CD4-positive, alpha-beta T cell (primary cell): ENCODE results near the gene ARL13A. TPM values are rescaled to one million over a fixed set of nuclear protein-coding genes. Genes with fewer than 3 reads are reported as not detected.

ENCODE experiments used
- ATAC-seq: fragments of 200-7000 bp; cut with Tn5 transposase; one replicate; pipeline ENCODE4 v1.10.0; 2022; ENCODE audit warnings: mild to moderate bottlenecking; ENCODE audit not compliant: poor library complexity
- CTCF ChIA-PET: fragments of 350-600 bp; sonication (Branson Sonifier 250); formaldehyde crosslinking; loops from one replicate; lab custom pipeline; 2021; ENCODE audit warnings: antibody characterized with exemption, inconsistent platforms; lab: Charles Lee
- POLR2A ChIA-PET: fragments of 350-600 bp; sonication (Branson Sonifier 250); formaldehyde crosslinking; loops from one replicate; lab custom pipeline; 2021; ENCODE audit warnings: antibody characterized with exemption, inconsistent platforms; lab: Charles Lee
- DNase-seq, 14 experiments: peaks; one replicate each; pipeline ENCODE4 v3.0.0-alpha.2; 2013 to 2020; ENCODE audit warnings: mixed read lengths in 2 of 14
- H3K27ac ChIP-seq, 2 donors: one replicate each; pipeline versions ENCODE4 v1.5.1 to v1.7.0; 2013; ENCODE audit warnings: low read length in 2 of 2, low read depth in 1 of 2, mild to moderate bottlenecking in 1 of 2
- H3K27me3 ChIP-seq, 2 experiments: 1 replicate in 1 of 2; 2 replicates in 1 of 2; pipeline versions ENCODE4 v1.6.1 to v1.7.0; 2013; ENCODE audit warnings: low read length in 2 of 2, control low read depth in 1 of 2, mild to moderate bottlenecking in 1 of 2, moderate library complexity in 1 of 2; ENCODE audit not compliant: insufficient read depth in 2 of 2, control insufficient read depth in 1 of 2
- H3K36me3 ChIP-seq: one replicate; pipeline ENCODE4 v1.6.1; 2013; ENCODE audit warnings: low read length, control low read depth; ENCODE audit not compliant: insufficient read depth
- H3K4me1 ChIP-seq: one replicate; pipeline ENCODE4 v1.6.1; 2013; ENCODE audit warnings: low read length, control low read depth; ENCODE audit not compliant: insufficient read depth
- H3K4me3 ChIP-seq: one replicate; pipeline ENCODE4 v1.5.1; 2013; ENCODE audit warnings: mild to moderate bottlenecking, low read length, moderate library complexity
- H3K9me3 ChIP-seq, 2 experiments: 1 replicate in 1 of 2; 2 replicates in 1 of 2; pipeline versions ENCODE4 v1.6.1 to v1.7.0; 2013; ENCODE audit warnings: low read length in 2 of 2, mild to moderate bottlenecking in 2 of 2, control low read depth in 1 of 2, moderate library complexity in 1 of 2; ENCODE audit not compliant: control insufficient read depth in 1 of 2, insufficient read depth in 1 of 2
- H3K27ac Mint-ChIP-seq: one replicate; pipeline ENCODE4 v1.8.0; 2020; ENCODE audit warnings: mixed read lengths
- H3K27me3 Mint-ChIP-seq: one replicate; pipeline ENCODE4 v1.8.0; 2021; ENCODE audit warnings: mixed read lengths
- H3K36me3 Mint-ChIP-seq: one replicate; pipeline ENCODE4 v1.8.0; 2021; ENCODE audit warnings: low read depth, mixed read lengths
- H3K4me1 Mint-ChIP-seq: one replicate; pipeline ENCODE4 v1.8.0; 2021; ENCODE audit warnings: low read depth, mixed read lengths
- H3K4me3 Mint-ChIP-seq: one replicate; pipeline ENCODE4 v1.8.0; 2020; ENCODE audit warnings: mild to moderate bottlenecking, mixed read lengths
- H3K9me3 Mint-ChIP-seq: one replicate; pipeline ENCODE4 v1.8.0; 2020; ENCODE audit warnings: mixed read lengths
- CTCF ChIP-seq: fragments of 200-600 bp; IDR thresholded peaks from one replicate; pipeline ENCODE4 v1.8.0; 2022; ENCODE audit warnings: antibody characterized with exemption, mild to moderate bottlenecking
- intact Hi-C, 2 experiments: fragments of 100-400 bp; cut with DNase I in 1 of 2; cut with micrococcal nuclease in 1 of 2; formaldehyde crosslinking; loops; one replicate each; pipeline versions ENCODE4 v1.15.1 to v1.9.0; 2023 to 2025; cut with DNase I, micrococcal nuclease
- total RNA-seq, 174 experiments: library from RNA in 2 of 174; stranded (reverse) in 2 of 174; gene quantifications; one replicate each; pipeline ENCODE4 v1.2.3 and lab custom pipeline; 2021 to 2026

Gene ARL13A
- total RNA-seq, 2 experiments from 2014 or later = not detected

GRCh38 chrX:101040197-101040596 lies 70.7 kb downstream of the ARL13A start:
- H3K4me3 ChIP-seq = no peak overlapping the region
- Mint-ChIP-seq H3K27ac (no peak overlapping the region), H3K36me3 (peaks cover 55% of the 10 kb centered on the region), H3K27me3 (no peaks in the 10 kb centered on the region), H3K4me3 (no peak overlapping the region), H3K9me3 (no peaks in the 10 kb centered on the region), H3K4me1 (peaks cover 10% of the 10 kb centered on the region)
- no peaks in the 10 kb centered on the region for H3K9me3 ChIP-seq
- no peaks in the 10 kb centered on the region for H3K27me3 ChIP-seq
- intact Hi-C loops = no loop called here
- DNase-seq (no peak), ATAC-seq (no peak)
- no peak overlapping the region for H3K27ac ChIP-seq
- ChIA-PET POLR2A (interaction anchor here (1.1 kb wide), 1 partner anchor 9 kb away, joined by 4 read pairs; no protein-coding TSS in a partner anchor), CTCF (no interaction called here)
- TF ChIP-seq CTCF = no peak
- no peaks in the 10 kb centered on the region for H3K4me1 ChIP-seq
- peaks cover 39% of the 10 kb centered on the region for H3K36me3 ChIP-seq

Other genes with a start within 250 kb of the ARL13A start
- gene SYTL4, start 237.6 kb upstream of the ARL13A start, total RNA-seq = not detected
- 10 to 100 TPM in 1 of 2 experiments, 1 to 10 TPM in 1; 8.3 to 10.1 TPM for gene CSTF2, start 149.3 kb upstream of the ARL13A start, total RNA-seq
- under 1 TPM in 1 of 2 experiments, not detected in 1; 0.36 TPM for gene NOX1, start 95.3 kb upstream of the ARL13A start, total RNA-seq
- 1 to 10 TPM; 1.9 to 2.5 TPM for gene XKRX, start 40.8 kb upstream of the ARL13A start, total RNA-seq
- 10 to 100 TPM; 27.9 to 28.0 TPM for gene TRMT2B, start 82.4 kb downstream of the ARL13A start, total RNA-seq
- gene TMEM35A, start 109.2 kb downstream of the ARL13A start, total RNA-seq = not detected
- gene CENPI, start 128.5 kb downstream of the ARL13A start, total RNA-seq = under 1 TPM; 0.28 to 0.49 TPM